ENCODE measurements around the gene NLRX1. TPM values are rescaled to one million over a fixed set of nuclear protein-coding genes. Genes with fewer than 3 reads are reported as not detected.

The NLRX1 gene
- total and polyA plus RNA-seq, 10 of the 15 experiments (the other 5 are each of a cell fraction or from before 2014, with no cell fraction given), result 0.85 to 18.5 (median 10.0) TPM

DNA sequence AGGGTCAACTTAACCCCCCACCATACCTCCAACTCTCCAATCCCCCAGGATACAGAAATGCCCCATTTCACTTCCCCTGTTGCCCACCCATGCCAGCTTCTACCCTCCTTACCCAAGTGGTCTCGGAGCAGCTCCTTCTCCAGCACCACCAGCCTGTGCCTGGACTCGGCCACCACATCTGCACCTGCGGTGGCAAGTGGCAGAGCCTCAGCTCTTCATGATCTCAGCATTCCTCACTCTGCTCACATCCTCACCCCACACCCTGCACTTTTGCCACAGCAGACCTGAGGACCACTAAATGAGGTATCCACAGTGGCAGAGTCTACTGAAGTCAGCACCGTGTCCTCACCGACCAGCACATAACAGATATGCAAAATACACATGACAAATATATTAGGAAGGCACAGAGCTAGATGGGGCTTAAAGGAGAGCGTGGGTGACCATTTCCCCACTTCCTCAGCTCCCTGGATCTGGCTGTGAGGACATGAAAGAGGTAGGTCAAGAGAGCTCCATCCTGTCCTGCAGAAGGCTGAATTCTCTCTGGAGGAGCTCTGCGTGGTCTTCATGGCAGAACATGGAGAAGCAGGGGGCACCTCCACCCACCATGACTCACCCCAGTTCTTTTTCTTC lies 26.4 kb downstream of the NLRX1 start:
- ATAC-seq, result no peak; the same call in 2 of the 3 replicates
- no peak overlapping the region for H2AFZ ChIP-seq (ENCODE audit: control insufficient read depth, low read depth, low read length)
- ChIA-PET POLR2A (interaction anchor here (0.6 to 1.5 kb wide), 4 partner anchors 10 to 195 kb away, joined by 3 to 5 read pairs (median 3); partner anchors contain the start of gene DPAGT1), SMC1A (ENCODE audit: uncharacterized antibody, unreplicated experiment) (interaction anchor here (0.6 to 1.7 kb wide), 7 partner anchors 12 to 280 kb away, joined by 3 to 5 read pairs (median 3); no protein-coding TSS in a partner anchor), CTCF (interaction anchor here (0.6 to 3.5 kb wide), 8 partner anchors 11 to 240 kb away, joined by 3 to 31 read pairs (median 12); partner anchors contain the start of genes CBL and NLRX1), RAD21 (ENCODE audit: unreplicated experiment) (interaction anchor here (0.6 to 1.3 kb wide), 5 partner anchors 26 to 280 kb away, joined by 3 to 4 read pairs (median 3); no protein-coding TSS in a partner anchor)
- H3K36me3 ChIP-seq (ENCODE audit: control insufficient read depth in 2 of 2, insufficient read depth in 2 of 2, low read length in 1 of 2), result no peaks in the 10 kb centered on the region
- H3K4me1 ChIP-seq (ENCODE audit: control insufficient read depth, insufficient read depth, low read length), result no peaks in the 10 kb centered on the region
- 0 out of 4 replicates have a peak, but pooled peaks cover 0 to 2% of the 10 kb centered on the region in 2 experiments for H3K27me3 ChIP-seq (replicated peaks in 1 of 2; ENCODE audit: control insufficient read depth in 2 of 2, insufficient read depth in 2 of 2, low read length in 1 of 2)
- H3K4me2 ChIP-seq (ENCODE audit: control insufficient read depth, insufficient read depth), result no peak overlapping the region
- intact Hi-C loops (cut with micrococcal nuclease; ENCODE audit: unreplicated experiment) (loop anchor here (5.0 kb wide), 2 partner anchors 48 to 88 kb away; partner anchors contain the start of genes ABCG4 and C2CD2L), in situ Hi-C loops (cut with MboI) (no loop called here)
- H3K27ac ChIP-seq (ENCODE audit: control insufficient read depth, insufficient read depth), result no peak overlapping the region
- FAIRE-seq, result no peak
- no peak overlapping the region for H3K4me3 ChIP-seq
- BruUV-seq (replicated peaks), result no TSS peak
- WGBS (ENCODE audit: insufficient coverage, insufficient replicate concordance, low lambda C conversion rate, missing lambda C conversion rate), result 14% methylated on average over 7 of the region's 7 CpGs
- DNase-seq (ENCODE audit: low read depth, low spot score), result no peak
- H4K20me1 ChIP-seq (ENCODE audit: control insufficient read depth, insufficient read depth), result no peaks in the 10 kb centered on the region
- no peak overlapping the region for H3K9ac ChIP-seq (ENCODE audit: control insufficient read depth, insufficient read depth, low read length)
- no peaks in the 10 kb centered on the region for H3K79me2 ChIP-seq (ENCODE audit: control insufficient read depth, insufficient read depth, low read length)
- TF ChIP-seq TCF7 (IDR thresholded peaks at IDR 0.05; ENCODE audit: borderline replicate concordance), result no peak
- TF ChIP-seq YY1 (IDR thresholded peaks at IDR 0.05; ENCODE audit: low read depth, low read length), result no peak
- TF ChIP-seq, protein P1, sequence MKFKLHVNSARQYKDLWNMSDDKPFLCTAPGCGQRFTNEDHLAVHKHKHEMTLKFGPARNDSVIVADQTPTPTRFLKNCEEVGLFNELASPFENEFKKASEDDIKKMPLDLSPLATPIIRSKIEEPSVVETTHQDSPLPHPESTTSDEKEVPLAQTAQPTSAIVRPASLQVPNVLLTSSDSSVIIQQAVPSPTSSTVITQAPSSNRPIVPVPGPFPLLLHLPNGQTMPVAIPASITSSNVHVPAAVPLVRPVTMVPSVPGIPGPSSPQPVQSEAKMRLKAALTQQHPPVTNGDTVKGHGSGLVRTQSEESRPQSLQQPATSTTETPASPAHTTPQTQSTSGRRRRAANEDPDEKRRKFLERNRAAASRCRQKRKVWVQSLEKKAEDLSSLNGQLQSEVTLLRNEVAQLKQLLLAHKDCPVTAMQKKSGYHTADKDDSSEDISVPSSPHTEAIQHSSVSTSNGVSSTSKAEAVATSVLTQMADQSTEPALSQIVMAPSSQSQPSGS (IDR thresholded peaks at IDR 0.05; ENCODE audit: low read length), result no peak
- TF ChIP-seq FOS (IDR thresholded peaks at IDR 0.05; ENCODE audit: borderline replicate concordance, extremely low read depth, insufficient read length), result no peak
- TF ChIP-seq ZZZ3 (IDR thresholded peaks at IDR 0.05; ENCODE audit: control insufficient read depth, insufficient read length, low read depth), result no peak
- no peak for TF ChIP-seq HCFC1 (IDR thresholded peaks at IDR 0.05; ENCODE audit: low read length)
- no peak for TF ChIP-seq SIX5 (IDR thresholded peaks at IDR 0.05; ENCODE audit: low read depth, low read length, severe bottlenecking)
- TF ChIP-seq YBX1 (IDR thresholded peaks at IDR 0.05), result no peak
- no peak for TF ChIP-seq LARP7 (IDR thresholded peaks at IDR 0.05)
- TF ChIP-seq SUPT20H (IDR thresholded peaks at IDR 0.05; ENCODE audit: borderline replicate concordance, control insufficient read depth, low read depth, low read length), result no peak
- no peak for TF ChIP-seq ZSCAN29 (IDR thresholded peaks at IDR 0.05)
- TF ChIP-seq BMI1 (IDR thresholded peaks at IDR 0.05; ENCODE audit: borderline replicate concordance), result no peak
- TF ChIP-seq BACH1 (IDR thresholded peaks at IDR 0.05; ENCODE audit: borderline replicate concordance), result no peak
- TF ChIP-seq NR2C1 (IDR thresholded peaks at IDR 0.05), result no peak
- no peaks in the 10 kb centered on the region for H3K9me3 ChIP-seq (replicated peaks; ENCODE audit: control insufficient read depth, insufficient read depth, low read length)

Data from GM12878 (cell line).